Body of pancreas (tissue), 4 donors: Measurements from ENCODE around the gene GSTA2.

Experiments
- POLR2A ChIP-seq, 3 donors: fragments of 450-650 bp; IDR thresholded peaks; one replicate each; pipeline ENCODE4 v1.6.1; 2016; ENCODE audit warnings: antibody characterized with exemption in 3 of 3, mild to moderate bottlenecking in 2 of 3
- TF ChIP-seq, protein P1 (sequence below), 7 experiments: fragments of 450-650 bp in 4 of 7; fragments of 200-600 bp in 3 of 7; sonication (generic) in 3 of 7; IDR thresholded peaks; one replicate each; pipeline ENCODE4 v1.5.1; 2016 to 2019; ENCODE audit warnings: antibody characterized with exemption in 7 of 7

DNA sequence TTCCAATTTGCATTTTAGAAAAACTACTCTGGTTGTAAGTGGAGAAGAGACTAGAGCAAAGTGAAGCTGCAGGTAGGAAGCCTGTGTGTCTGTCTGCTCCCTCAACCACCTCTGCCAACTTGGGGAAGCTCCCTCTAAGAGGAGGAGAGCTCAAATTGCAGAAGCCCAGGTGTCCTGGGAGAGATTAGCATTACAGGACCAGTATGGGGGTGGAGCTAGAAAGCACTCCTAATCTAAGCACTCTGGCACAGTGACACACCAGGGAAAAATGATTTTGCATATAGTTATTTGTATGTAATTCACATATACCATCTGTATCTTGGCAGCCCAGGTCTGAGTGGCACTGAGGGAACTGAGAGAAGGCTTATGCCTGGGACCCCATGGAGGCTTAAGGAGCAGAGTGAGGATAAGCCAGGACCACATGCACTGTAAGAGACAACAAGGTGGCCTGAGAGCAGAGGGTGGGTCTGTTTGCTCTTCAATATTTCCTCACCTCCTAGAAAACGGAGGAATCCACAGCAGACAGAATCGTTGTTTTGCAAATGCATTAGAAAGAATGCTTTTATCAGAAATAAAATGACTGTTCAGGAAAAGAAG is 13.6 kb downstream of the GSTA2 start:
- no peak for TF ChIP-seq POLR2A (IDR thresholded peaks at IDR 0.05)
- TF ChIP-seq, protein P1, sequence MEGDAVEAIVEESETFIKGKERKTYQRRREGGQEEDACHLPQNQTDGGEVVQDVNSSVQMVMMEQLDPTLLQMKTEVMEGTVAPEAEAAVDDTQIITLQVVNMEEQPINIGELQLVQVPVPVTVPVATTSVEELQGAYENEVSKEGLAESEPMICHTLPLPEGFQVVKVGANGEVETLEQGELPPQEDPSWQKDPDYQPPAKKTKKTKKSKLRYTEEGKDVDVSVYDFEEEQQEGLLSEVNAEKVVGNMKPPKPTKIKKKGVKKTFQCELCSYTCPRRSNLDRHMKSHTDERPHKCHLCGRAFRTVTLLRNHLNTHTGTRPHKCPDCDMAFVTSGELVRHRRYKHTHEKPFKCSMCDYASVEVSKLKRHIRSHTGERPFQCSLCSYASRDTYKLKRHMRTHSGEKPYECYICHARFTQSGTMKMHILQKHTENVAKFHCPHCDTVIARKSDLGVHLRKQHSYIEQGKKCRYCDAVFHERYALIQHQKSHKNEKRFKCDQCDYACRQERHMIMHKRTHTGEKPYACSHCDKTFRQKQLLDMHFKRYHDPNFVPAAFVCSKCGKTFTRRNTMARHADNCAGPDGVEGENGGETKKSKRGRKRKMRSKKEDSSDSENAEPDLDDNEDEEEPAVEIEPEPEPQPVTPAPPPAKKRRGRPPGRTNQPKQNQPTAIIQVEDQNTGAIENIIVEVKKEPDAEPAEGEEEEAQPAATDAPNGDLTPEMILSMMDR (IDR thresholded peaks at IDR 0.05), result no peak
